LNCAP (cell line): ENCODE data around the gene KRAS.
A peak's percentile ranks its signal among the peaks of the same experiment; 100 is the strongest.

Experiments
- TF ChIP-seq, protein P1 (sequence below): fragments of 450-650 bp; IDR thresholded peaks from 2 replicates; pipeline ENCODE4 v1.5.1; 2017; ENCODE audit warnings: mild to moderate bottlenecking

The KRAS gene

DNA sequence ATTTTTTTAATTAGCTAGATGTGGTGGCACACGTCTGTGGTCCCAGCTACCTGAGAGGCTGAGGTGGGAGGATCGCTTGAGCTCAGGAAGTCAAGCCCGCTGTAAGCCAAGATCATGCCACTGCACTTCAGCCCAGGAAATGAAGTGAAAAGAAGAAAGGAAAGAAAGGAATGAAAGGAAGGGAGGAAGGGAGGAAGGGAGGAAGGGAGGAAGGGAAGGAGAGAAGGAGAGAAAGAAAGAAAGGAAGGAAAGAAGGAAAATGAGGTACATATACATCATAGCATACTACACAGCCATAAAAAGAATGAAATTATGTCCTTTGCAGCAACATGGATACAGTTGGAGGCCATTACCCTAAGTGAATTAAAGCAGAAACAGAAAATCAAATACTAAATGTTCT, 68.0 kb downstream of the KRAS start:
- TF ChIP-seq, protein P1, sequence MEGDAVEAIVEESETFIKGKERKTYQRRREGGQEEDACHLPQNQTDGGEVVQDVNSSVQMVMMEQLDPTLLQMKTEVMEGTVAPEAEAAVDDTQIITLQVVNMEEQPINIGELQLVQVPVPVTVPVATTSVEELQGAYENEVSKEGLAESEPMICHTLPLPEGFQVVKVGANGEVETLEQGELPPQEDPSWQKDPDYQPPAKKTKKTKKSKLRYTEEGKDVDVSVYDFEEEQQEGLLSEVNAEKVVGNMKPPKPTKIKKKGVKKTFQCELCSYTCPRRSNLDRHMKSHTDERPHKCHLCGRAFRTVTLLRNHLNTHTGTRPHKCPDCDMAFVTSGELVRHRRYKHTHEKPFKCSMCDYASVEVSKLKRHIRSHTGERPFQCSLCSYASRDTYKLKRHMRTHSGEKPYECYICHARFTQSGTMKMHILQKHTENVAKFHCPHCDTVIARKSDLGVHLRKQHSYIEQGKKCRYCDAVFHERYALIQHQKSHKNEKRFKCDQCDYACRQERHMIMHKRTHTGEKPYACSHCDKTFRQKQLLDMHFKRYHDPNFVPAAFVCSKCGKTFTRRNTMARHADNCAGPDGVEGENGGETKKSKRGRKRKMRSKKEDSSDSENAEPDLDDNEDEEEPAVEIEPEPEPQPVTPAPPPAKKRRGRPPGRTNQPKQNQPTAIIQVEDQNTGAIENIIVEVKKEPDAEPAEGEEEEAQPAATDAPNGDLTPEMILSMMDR = no peak

DNA sequence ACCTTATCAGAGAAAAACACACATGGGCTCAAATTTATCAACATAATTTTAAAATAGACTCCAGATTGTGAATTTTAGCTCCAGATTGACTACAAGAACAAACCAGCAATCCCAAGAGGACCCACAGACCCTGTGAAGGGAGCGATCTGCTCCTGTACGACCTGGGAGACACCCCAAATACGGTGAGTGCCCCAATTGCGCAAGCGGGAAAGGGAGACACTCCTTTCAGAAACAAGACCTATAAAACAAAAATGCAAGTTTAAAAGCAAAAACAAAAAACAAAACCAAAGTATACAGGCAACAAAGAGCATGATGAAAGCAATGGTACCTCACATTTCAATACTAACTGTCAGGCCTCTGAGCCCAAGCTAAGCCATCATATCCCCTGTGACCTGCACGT, 87.9 kb downstream of the KRAS start:
- TF ChIP-seq, protein P1 = no peak

DNA sequence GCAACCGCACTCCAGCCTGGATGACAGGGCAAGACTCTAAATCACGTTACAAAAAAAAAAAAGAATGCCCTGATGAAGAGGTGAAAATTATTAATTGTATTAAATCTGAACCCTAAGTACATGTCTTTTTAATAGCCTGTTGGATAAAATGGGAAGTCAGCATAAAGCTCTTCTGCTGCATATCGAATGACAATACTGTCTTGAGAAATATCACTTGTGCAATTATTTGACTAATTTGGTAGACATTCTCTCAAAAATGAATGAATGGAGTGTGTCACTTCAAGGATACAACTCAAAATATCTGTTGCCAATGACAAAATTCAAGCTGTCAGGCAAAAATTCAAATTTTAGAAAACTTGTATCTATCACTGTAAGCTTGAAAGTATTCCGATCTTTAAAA, 94.7 kb downstream of the KRAS start:
- TF ChIP-seq, protein P1 = no peak

DNA sequence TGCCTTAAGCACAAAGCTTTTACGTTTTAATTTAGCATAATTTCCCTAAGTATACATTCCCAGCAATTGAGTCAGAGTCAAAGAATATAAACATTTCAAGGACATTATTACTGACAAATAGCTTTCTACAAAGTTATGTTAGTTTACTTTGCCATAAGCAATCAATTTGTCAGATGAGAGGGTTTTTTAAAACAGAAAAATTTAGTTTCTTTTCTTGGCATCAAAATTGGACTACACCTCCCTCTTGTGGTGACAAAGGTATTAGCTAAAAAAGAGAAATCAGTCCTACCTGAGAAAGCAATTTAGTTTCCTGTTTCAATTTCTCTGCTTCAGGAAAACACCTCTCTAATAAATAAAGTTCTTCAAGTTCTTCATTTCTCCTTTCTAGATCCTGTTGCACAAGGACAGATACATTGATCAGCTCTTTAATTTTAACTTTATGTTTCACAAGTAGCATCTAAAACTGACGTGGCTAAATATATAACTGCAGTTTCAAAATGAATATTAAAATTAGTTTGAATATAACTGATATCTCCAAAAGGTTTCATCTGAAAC, 95.6 kb downstream of the KRAS start:
- TF ChIP-seq, protein P1 = peak; percentile 74
